Keratinocyte (primary cell): ENCODE measurements around the gene KRT37.

Source experiments
- CTCF ChIP-seq, 3 experiments: IDR thresholded peaks in 1 of 3; conservative IDR thresholded peaks in 1 of 3; optimal IDR thresholded peaks in 1 of 3; 2 replicates in 2 of 3; 3 replicates in 1 of 3; pipeline versions ENCODE3 to v1.5.1; 2011; ENCODE audit warnings: low read length in 3 of 3, mild to moderate bottlenecking in 3 of 3, moderate library complexity in 2 of 3, control low read depth in 1 of 3, inconsistent platforms in 1 of 3; ENCODE audit not compliant: insufficient read depth in 2 of 3; ENCODE audit errors: extremely low read depth in 1 of 3
- EZH2 ChIP-seq: IDR thresholded peaks from one replicate; pipeline ENCODE4 v1.6.1; 2012; ENCODE audit warnings: inconsistent platforms, mild to moderate bottlenecking, low read length, moderate library complexity

- TF ChIP-seq CTCF (optimal IDR thresholded peaks at IDR 0.05 in 1 of 3, IDR thresholded peaks at IDR 0.05 in 1 of 3, conservative IDR thresholded peaks at IDR 0.05 in 1 of 3; ENCODE audit: extremely low read depth in 1 of 3, insufficient read depth in 2 of 3, low read length in 3 of 3) = no peak
- TF ChIP-seq EZH2 = no peak
These were observed 39.4 kb upstream of the KRT37 start for GRCh38 chr17:41463746-41464145.
